Activated CD8-positive, alpha-beta memory T cell treated with anti-CD3 and anti-CD28 coated beads for 48 hours (primary cell): Measurements from ENCODE around the gene ZFP92.
A peak's percentile ranks its signal among the peaks of the same experiment; 100 is the strongest.
"Not testable (repeated sequence)": the region's sequence is repeated elsewhere in the genome, so short reads cannot be mapped to it uniquely, and the experiment has no call there.

Source experiments
- DNase-seq, 3 experiments: peaks; one replicate each; pipeline ENCODE4 v3.0.0-alpha.2; 2020; ENCODE audit warnings: low read depth in 2 of 3, low spot score in 2 of 3

ZFP92 gene, protein sequence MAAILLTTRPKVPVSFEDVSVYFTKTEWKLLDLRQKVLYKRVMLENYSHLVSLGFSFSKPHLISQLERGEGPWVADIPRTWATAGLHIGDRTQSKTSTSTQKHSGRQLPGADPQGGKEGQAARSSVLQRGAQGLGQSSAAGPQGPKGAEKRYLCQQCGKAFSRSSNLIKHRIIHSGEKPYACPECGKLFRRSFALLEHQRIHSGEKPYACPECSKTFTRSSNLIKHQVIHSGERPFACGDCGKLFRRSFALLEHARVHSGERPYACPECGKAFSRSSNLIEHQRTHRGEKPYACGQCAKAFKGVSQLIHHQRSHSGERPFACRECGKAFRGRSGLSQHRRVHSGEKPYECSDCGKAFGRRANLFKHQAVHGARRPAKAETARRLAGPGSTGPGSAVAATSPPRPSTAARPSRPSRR

DNA sequence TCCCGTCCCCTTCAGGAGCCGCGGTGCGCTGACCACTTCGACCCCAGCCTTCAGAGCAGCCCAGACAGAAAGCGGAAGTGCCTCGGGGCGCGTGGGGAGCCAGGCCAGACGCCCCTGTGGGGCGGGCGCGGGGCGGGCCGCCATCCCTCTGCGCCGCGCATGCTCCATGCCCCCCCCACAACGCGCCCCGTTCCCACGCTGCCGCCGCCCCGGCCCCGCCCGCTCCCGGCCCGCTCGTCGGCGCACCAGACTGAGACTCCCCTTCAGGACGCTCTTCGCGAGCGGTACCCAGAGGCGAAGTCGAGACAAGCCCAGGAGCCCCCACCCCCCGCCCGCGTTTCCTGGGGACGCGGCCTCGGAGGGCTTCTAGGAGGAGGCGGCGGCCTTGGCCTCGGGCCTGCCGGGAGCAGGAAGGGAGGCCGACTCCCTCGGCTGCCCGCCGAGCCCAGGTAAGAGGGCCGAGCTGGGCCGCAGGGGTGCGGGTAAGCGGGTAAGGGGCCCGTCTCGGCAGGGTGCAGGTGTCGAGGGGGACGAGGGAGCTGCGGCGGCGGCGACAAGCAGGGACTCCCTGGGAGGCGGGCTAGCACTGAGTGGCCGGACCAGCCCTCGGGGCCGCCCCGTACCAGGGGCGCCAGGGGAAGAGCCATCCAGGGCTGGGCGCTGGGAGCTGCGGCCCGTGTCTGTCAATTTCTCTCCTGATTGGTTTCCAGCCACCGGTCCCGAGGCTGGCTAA lies at the start of gene ZFP92:
ZFP92 (plus strand) TSS at position 218 of the 733 bp plus-strand sequence. CDS start 6,851 bp downstream, outside the sequence.
- DNase-seq = peak in 1 of 3 experiments; percentile 9

DNA sequence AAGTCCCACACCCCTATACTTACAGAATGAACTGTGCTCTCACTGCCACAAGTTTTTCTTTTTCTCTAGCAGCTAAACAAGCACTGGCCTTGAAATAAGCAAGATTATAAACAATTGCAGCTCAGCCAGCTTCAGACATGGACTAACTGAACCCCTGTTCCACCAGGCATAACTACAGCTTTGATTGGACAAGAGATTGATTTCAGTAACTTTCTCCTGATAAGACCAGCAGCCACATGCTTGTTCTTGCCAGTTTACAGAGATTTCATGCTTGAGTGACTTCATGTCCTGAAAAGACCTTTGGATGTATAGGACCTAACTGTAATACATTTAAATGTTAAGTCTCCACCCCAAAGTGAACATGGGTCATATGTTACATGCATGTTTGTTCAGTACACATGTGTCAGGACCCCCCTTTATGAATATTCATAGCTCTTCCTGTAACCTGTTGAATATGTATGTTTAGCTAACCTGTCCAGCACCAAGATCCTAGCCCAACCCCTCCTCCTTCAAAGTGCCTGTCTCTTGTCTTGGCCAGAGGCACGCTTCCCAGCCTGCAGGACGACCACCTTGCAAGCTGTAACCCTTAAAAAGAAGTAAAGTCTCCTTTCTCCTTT lies 49.4 kb upstream of the ZFP92 start:
- DNase-seq = no peak

DNA sequence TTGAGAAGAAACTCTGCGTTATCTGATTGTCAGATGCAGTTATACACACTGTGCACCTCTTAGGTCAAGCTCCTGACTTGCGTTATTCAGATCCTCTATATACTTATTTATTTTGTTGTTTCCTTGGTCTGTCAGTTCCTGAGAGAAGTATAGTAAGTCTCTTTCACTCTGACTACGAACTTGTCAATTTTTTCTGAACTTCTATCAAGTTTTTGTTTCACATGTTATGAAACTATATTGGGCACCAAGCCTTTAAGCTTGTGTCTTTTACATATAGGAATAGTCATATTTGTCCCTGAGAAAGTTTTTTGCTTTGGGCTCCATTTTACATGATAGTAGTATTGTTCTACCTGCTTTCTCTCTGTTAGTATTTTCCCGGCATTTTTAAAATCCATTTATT lies 45.6 kb upstream of the ZFP92 start:
- DNase-seq = no peak

DNA sequence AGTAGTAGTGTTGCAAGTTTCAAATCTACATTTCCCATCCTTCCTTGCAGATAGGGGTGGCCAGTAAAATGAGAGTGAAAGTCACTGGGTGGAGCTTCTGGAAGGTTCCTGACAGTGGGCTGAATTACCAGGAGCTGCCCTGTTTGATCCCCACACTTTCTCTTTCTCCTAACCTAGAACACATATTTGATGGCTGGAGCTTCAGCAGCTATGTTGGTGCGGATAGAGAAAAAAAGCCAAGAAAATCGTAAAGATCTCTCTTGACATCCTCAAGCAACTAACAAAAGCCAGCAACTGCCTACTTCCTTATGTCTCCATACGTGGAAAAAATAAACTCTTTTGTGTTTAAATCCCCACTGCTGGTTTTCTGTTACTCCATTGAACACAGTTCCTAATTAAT lies 45.2 kb upstream of the ZFP92 start:
- DNase-seq = no peak

DNA sequence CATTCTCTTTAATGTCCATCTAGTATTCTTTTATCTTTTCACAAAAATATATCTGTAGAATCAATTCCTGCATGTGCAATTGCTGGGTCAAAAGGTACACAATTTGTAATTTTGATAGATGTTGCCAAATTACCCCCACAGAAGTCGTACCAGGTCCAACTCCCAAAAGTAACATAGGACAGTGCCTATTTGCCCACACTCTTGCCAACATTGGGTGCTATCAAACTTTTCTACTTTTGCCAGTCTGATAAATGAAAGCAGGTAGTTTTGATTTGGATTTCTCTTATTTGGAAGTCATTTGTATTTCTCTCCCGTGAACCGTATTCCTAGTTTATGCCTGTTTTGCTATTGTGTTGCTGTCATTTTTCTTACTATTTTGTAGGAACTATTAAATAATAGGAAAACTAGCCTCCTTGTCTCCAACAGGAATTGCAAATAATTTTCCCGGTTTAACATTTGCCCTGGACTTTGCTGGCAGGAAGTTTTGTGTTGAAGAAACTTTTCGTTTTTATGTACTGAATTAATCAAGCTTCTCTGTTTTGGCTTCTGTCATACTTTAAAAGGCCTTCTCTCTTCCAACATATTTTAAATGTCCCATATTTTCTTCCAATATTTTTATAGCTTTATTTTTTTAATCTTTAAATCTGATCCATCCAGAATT lies 44.3 kb upstream of the ZFP92 start:
- DNase-seq = no peak

DNA sequence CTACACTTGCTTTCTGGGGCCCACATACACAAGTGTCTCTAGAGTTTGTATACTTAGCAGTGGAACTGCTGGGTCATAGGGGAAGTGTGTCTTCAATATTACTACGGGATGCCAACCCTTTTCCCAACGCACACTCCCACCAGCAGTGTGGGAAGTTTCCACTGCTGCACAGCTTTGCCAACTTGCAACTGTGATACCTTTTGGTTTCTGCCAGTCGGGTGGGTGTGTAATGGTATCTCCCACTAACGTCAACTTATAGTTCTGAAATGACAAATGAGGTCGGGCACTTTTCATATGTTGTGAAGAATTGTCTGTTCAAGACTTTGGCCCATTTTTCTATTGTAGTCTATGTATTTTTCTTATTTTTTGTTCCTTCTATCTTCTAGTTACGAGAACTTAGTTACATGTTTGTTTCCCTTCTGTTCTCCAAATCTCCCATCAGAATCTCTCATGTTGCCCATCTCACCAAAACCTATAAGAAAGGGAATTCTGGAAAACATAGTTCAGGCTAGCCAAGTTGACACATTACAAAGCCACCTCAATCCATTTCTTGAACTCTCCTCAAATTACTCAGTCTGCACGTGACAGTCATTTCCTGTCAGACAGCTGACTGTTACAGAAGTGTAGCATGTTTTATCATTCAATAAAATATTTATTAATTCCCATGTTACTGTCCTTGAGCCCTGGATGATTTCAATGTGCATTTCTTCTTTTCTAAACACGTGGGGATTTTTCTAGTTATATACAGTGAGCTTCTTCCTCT lies 40.8 kb upstream of the ZFP92 start:
- DNase-seq = no peak

DNA sequence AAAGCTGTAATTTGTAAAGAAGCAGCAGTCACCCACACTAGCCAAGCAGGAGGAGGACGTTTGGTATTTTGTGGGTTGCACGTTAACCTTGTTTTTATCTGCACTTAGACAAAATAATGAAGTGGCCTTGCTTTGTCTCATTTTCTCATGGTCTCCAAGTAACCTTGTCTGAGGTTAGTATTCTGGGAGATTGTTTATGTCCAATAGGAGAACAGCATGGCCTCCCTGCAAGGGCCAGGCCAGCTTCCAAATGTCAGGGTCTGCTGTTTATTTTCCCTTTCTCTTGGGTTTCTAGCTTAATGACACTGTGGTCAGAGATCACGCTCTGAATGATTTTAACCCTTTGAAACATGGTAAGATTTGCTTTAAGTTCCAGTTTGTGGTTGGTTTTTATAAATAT lies 40.0 kb upstream of the ZFP92 start:
- DNase-seq = no peak

DNA sequence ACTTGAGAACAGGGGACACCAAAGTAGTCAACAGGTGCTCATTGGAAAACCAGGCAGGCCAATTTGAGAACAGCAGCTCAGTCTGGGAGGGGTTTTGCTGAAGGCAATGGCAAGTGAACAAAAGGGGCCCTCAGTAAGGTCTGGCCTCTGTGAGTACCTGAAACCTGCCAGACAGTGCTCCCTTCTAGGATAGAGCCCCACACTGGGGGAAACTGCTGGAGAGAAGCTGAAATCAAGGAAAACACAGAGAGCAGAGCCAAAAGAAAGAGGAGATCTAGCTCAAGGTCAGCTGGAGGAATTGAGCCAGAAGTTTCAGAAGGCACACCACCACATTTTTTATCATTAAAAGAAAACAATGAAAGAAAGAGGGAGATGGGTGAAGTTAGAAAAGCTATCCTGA lies 38.3 kb upstream of the ZFP92 start:
- DNase-seq = no peak

DNA sequence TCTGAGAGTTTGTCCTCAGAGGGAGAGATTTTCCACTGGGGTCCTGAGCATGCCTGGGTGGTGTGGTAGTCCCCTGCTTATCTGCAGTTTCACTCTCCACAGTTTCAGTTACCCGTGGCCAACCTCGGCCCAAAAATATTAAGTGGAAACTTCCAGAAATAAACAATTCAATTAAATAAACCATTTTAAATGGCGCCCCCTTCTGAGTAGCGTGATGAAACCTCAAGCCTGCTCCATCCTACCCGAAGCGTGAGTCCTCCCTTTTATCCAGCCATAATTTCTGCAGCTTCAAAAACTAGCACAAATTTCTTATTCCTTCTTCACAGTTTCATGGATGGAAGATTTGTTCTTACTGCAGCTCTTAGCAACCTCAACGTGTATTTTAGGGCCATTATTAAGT lies 36.8 kb upstream of the ZFP92 start:
- no peak for DNase-seq

DNA sequence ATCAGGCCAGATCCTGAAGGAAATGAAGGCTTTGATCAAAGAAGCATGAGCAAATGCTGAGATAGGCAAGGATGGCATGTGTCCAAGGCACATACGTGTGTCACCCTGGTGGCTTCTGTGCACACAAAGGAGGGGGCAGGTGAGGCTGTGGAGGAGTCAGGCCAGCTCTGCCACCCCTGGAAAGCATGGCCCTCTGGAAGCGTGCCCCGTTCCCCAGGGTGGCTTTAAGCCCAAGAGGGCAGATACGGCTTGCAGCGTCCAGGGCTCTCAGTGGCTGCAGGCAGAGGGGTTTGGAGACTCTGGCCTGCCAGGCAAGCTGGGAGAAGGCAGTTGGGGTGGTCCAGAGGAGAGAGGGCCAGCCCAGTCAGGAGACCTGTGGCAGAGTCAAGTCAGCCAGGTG lies 35.7 kb upstream of the ZFP92 start:
- no peak for DNase-seq

DNA sequence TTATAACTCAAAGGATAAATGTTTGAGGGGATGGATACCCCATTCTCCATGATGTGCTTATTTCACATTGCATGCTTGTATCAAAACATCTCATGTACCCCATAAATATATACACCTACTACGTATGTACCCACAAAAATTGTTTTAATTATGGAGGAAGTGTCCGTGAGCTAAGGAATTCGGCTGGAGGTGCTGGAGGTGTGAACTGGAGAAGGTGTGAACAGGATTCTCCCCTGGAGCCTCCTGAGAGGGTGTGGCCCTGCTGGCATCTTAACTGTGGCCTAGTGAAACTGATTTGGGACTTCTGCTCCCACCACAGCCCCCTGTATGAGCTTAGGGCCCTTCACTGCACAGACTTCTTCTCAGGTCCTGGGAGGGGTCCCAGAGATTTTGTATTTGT lies 33.5 kb upstream of the ZFP92 start:
- no peak for DNase-seq

DNA sequence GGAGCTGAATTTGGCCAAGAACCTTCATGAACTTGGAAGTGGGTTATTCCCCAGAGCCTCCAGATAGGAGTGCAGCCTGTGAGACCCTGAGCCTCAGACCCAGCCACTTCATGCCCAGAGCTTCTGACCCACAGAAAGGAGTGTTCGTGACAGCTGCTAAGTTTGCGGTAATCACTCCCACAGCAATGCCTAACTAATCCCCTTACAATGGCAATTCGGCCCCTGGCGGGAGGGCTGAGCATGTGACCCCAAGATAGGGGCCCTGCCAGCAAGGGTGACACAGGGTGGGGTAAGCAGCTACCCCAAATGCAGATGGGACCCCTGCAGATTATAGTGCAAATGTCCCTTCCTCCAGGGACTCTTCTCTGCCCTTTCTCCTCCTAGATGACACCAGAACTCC lies 32.7 kb upstream of the ZFP92 start:
- no peak for DNase-seq

DNA sequence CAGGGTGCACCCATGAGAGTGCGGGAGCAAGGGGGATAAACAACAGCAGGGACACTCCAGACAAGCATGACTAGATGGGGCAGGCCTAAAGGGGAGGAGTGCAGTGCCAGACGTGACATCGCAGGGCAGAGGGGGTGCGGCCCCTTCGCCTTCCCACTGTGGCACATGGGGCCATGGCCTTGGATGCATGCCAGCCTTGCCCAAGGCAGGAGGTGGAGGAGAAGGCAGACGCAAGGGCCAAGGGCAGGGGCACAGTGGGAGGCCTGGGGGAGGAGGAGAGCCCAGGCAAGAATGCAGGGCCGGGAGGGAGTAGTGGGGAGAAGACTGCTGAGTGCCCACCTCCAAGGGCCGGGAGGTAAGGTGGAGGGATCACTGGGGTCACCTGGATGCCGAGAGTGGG lies 31.8 kb upstream of the ZFP92 start:
- no peak for DNase-seq

DNA sequence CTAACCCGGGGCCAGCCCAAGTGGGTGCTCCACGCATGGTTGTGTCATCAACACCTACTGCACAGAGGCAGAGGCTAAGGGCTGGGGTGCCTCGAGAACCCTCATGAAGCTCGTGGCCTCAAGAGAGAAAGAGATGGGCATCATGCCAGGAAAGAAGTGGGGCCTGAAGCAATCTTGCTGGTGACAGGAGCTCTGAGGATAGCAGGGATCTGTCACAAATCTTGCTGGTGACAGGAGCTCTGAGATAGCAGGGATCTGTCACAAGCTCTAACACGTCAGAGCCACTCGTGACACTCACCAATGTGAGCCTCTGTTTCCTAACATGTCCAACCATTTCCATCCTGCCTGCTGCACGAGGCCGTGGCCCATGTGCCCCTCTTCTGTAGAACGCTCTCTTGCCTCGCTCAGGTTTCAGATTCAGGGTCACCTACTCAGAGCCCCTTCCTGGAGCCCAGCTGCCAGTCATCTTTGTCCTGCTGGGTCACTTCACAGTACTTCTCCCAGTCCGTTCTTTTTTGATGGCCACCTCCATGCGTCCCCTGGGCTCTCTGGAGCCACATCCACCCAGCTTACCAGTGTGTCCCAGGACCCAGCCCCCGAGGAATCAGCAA lies 31.2 kb upstream of the ZFP92 start:
- DNase-seq = no peak

DNA sequence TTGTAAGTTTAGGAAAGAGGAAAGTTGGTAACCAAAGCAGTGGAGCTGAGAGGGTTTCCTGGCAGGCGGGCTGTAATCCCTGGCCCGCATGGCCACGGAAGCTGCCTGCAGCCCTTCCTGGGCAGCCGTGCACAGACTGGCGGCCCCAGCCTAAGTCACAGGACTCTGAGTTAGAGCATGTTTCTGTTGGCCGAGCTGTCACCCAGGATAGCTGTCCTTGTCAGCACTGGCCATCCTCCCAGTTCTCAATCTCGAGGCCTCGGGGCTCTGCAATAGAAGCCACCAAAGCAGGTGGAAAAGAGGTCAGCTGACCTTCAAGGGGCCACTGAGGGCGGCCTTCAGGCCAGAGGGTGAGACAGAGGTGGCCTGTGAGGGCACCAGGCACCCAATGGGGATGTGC lies 30.6 kb upstream of the ZFP92 start:
- DNase-seq = no peak

DNA sequence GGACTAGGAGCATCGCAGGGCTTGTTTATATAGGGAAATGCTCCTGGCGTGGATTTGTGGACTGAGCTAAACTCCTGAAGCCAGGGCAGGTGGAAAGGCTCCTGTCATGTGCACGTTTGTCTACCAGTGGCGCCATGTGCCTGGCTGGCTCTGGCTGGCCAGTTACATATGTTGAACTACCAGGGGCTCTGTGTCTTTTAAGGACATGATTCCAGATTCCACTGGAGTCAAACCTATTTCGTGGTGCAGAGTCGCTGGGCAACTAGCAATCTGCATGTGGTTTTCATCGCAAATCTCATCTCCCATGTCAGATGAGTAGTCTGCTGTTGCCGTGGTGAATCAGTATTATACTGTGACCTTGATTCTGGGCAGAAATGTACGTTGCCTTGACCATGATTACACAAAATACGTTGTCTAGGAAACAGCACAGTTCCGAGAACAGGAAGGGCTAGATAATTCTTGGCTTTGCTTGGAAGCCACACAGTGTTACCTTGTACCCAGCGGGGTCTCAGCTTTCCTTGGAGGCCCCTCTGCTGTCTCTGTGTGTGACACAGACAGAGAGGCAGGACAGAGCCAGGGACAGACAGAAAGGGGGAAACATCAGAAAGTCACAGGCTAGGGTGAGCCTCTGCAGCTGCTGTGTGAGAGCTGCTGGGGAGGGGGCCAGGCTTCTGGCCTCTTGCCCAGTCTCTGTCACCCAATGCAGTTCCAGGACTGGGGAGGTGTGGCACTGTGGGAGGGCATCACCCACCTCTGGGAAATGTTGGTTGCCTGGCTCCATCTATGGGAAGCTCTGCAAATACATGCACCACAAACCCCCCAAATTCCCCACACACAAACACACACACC lies 29.4 kb upstream of the ZFP92 start:
- no peak for DNase-seq

DNA sequence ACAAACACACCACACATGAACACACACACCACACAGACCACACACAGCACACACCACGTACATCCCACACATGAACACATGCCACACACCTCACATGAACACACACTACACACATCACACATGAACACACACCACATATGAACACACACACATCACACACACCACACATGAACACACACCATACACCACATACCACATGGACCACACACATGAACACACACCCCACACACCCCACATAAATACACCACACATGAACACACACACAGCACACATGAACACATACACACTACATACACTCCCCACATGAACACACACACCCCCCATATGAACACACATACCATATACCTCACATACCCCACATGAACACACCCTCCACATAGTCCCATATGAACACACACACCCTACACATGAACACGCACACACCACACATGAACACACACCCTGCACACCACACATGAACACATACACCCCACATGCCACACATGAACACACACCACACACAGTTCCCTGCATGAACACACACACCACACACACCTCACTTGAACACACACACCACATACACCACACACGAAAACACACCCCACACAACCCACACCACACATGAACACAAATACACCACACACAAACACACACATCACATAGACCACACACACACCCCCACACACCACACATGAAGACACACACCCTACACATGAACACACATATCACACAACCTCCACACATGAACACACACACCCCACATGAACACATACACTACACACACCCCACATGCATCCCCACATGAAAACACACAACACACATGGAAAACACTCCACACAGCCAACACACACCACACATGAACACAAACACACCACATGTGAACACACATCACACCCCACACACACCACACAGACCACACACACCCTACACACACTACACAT lies 28.4 kb upstream of the ZFP92 start:
- no peak for DNase-seq

DNA sequence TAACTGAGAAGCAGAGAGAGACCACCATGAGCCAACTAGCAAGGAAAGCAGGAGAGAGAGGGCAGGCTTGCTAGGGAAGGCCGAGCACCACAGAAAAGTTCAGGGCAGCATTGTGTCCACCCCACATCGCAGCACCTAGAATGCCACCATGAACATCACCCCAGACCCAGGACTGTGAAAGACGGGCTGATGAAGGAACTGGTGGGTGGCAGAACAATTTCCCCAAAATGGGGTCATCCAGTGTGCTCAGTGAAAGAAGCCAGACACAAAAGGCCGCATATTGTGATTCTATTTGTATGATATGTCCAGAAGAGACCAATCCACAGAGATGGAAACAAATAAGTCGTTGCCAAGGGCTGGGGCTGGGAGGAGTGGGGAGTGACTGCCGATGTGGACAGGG lies 26.9 kb upstream of the ZFP92 start:
- DNase-seq = no peak

DNA sequence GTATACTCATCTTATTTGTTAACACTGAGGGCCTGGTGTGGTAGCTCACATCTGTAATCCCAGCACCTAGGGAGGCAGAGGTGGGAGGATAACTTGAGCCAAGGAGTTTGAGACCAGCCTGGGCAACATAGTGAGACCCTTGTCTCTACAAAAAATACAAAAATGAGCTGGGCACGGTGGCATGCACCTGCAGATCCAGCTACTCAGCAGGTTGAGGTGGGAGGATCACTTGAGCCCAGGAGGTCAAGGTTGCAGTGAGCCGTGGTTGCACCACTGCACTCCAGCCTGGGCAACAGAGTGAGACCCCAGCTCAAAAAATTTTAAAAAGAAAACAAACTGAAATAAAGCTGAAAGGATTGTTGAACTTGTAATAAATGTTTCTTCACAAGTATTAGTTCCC lies 26.3 kb upstream of the ZFP92 start:
- not testable (repeated sequence) for DNase-seq
